ENCODE results near the gene CABP2.

DNA sequence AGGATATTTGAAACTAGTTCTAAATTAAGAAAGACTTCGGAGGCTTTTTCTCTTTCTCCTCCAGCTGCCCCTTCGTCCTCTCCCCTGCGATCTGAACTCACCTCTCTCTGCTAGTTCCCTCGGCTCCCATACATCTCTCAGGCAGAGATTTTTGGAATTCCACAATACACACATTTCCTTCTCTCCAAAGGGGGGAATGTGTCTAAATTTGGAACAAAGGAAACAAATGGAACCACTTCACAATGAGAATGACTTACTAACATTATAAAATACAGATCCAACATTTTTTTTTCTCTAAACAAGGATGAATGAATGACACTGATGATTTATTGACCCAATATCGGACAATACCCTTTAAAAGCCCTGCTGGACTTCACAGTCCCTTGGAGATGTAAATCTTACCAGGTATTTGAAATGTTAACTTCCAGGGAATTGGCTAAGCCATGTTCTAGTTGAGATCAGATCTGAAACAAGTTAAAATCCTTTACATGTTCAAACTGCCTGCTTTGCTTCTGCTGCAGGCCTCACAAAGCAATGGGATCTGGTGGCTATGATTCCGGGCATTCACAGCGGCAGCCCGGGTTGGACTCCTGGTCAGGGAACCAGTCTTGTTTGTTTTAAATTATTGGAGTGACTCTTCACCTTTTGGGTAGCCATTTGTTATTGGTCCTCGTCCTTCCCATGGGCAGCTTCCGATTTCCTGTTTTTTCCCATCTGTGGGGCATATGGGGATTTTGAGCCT, 39.9 kb upstream of the CABP2 start:
- TF ChIP-seq, protein P1, sequence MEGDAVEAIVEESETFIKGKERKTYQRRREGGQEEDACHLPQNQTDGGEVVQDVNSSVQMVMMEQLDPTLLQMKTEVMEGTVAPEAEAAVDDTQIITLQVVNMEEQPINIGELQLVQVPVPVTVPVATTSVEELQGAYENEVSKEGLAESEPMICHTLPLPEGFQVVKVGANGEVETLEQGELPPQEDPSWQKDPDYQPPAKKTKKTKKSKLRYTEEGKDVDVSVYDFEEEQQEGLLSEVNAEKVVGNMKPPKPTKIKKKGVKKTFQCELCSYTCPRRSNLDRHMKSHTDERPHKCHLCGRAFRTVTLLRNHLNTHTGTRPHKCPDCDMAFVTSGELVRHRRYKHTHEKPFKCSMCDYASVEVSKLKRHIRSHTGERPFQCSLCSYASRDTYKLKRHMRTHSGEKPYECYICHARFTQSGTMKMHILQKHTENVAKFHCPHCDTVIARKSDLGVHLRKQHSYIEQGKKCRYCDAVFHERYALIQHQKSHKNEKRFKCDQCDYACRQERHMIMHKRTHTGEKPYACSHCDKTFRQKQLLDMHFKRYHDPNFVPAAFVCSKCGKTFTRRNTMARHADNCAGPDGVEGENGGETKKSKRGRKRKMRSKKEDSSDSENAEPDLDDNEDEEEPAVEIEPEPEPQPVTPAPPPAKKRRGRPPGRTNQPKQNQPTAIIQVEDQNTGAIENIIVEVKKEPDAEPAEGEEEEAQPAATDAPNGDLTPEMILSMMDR (IDR thresholded peaks at IDR 0.05): no peak
- TF ChIP-seq ZFX (IDR thresholded peaks at IDR 0.05; ENCODE audit: borderline replicate concordance): no peak

Measured in 22Rv1 (cell line).